GM12801 (cell line): ENCODE measurements around the gene ZNF609.

Experiments used
- TF ChIP-seq, protein P1 (sequence below): IDR thresholded peaks from one replicate; pipeline ENCODE4 v1.5.1; 2011; ENCODE audit warnings: control low read depth; ENCODE audit not compliant: insufficient read length; ENCODE audit errors: extremely low read depth

Gene ZNF609

DNA sequence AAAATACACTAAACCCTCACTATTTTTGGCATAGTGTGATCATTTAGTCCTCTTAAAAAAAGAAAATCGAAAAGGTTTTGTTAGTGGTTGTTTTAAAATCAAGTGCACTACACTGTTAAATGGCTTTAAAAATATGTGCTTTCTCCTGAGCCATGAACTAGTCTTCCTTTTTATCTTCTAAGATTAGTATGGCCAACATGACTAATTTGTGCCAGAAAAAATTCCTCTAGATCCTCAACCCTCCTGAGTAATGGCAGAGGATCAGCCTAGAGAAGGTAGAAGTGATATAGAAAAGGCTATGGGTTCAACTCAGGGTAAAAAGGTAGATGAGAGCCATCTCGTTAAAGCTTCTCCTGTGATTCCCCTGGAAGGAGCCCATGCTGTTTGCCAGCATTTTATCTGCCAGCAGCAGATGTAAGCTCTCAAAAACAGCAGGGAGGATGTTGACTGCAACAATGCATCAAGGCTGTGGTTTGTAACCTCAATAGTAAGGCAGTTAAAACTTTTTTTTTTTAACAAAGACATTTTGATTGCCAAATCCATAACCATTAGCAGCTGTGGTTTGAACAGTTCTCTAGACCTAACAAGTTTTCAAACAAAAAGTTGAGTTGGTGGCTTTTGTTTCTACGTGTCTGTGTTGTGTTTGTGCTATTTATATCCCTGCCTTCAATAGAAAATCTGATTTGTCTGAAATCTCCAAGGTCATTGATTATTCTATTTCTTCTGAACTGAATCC lies 30.2 kb upstream of the ZNF609 start:
- TF ChIP-seq, protein P1, sequence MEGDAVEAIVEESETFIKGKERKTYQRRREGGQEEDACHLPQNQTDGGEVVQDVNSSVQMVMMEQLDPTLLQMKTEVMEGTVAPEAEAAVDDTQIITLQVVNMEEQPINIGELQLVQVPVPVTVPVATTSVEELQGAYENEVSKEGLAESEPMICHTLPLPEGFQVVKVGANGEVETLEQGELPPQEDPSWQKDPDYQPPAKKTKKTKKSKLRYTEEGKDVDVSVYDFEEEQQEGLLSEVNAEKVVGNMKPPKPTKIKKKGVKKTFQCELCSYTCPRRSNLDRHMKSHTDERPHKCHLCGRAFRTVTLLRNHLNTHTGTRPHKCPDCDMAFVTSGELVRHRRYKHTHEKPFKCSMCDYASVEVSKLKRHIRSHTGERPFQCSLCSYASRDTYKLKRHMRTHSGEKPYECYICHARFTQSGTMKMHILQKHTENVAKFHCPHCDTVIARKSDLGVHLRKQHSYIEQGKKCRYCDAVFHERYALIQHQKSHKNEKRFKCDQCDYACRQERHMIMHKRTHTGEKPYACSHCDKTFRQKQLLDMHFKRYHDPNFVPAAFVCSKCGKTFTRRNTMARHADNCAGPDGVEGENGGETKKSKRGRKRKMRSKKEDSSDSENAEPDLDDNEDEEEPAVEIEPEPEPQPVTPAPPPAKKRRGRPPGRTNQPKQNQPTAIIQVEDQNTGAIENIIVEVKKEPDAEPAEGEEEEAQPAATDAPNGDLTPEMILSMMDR, result no peak

DNA sequence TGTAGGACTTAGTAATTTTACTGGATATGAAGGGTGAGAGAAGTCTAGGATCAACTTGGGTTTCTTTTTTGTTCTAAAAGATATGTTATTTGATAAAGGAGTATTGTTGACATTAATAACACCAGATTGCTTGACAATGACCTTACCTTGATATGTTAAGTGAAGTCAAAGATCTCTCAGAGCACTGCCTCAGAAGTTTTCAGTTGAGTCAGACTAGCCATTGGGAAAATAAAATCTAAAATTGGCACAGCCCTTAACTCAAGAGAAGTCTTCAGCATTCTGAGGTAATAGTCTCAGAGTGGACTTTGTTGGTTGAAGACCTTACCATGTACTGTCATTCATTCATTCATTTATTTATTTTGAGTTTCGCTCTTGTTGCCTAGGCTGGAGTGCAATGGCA lies 22.4 kb upstream of the ZNF609 start:
- TF ChIP-seq, protein P1, result no peak

DNA sequence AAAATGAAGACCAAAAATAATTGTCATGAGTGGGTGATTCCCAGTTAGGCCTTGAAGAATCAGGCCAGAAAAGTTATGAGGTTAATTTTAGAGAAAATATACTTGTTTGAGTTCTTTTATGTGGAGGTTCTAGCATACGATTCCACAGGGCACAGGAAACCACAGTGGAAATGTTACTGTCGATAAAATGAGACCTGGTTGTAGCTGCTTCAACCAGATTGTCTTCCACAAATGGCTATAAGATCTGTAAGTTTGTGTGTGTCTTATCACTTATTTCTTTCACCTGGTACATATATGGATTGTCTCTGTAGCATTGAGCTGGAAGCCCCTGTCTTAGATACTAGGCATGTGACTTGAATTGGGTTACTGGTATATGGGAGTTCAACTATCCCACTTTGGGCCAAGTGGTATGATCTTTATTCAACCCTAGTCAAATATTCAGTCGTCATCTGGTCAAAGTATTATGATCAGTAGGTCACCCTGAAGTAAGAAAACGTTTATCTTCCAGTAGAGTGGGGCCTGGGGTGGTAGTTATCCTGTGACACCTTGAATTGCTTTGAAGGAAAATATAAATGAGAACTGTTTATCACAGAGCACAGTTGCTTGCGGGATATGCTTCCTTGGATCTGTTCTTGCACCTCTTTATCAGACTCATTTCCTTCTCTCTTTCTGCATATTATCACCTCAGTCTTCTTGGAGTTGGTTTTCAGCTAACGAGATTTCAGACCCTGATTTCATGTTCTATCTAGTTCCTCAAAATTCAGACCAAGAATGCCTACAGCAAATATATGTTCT lies 21.5 kb upstream of the ZNF609 start:
- TF ChIP-seq, protein P1, result no peak

DNA sequence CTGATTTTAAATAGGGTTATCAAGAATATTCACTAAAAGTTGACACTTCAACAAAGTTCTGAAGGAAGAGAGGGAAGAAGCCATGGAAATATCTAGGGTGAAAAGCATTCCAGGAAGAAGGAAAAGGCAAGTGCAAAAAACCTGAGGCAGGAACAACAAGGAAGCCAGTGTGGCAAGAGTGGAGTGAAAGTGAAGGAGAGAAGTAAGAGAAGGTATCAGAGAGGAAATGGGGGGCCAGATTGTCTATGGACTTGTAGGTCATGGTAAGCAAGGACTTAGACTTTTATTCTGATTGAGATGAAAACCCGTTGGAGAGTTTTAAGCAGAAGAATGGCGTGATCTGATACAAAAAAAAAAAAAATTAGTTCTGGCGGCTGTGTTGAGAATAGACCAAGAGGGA lies 18.5 kb upstream of the ZNF609 start:
- TF ChIP-seq, protein P1, result no peak

DNA sequence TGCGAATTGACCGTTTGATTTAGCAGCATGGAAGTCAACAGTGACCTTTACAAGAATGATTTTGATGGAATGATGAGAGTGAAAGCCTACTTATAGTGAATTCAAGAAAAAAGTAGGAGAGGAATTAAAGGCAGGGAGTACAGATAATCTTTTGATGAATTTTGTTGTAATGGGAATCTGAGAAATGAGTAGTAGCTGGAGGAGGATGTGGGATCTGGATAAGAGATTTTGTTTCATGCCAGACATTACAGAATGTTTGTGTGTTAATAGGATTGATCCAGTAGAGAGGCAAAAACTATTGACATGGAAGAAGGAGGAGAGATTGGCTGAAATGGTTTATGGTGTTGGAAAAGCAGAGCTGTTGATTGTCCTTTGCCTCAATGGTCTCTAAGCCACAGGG lies 17.4 kb upstream of the ZNF609 start:
- TF ChIP-seq, protein P1, result no peak

DNA sequence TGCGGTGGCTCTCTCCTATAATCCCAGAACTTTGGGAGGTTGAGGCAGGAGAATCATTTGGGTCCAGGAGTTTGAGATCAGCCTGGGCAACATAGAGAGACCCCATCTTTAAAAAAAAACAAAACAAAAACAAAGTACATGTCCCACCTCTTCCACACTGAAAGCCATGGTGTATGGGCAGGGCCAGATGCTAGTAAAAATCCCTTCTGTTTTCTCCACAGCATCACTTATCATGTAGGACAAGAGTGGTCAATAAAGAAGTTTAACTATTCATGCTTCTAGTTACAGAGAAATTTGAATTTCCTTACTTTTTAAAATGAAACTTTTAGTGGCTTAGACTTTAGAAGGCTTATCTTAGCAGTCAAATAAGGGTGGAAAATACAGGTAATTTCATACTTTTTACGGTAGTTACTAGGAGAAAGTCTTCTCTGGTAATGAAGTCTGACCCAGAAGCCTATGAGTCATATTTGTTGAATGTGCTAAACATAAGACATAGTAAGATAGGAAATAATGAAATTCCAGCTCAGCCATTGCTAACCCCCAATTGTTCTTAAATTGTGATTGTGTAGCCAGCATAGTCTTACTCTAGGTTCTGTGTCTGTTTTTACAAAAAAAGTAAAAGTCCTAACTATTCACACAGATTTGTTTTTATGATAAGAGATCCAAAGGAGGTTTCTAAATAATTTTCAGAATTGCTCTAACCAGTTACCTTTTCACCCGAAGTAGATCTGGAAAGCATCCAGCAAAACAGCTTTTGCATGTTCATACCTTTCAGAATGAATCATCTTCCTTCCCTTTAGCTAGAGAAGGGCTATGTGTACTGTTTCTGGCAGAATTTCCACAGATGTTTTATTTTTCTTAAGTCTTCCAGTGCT lies 16.4 kb upstream of the ZNF609 start:
- TF ChIP-seq, protein P1, result no peak

DNA sequence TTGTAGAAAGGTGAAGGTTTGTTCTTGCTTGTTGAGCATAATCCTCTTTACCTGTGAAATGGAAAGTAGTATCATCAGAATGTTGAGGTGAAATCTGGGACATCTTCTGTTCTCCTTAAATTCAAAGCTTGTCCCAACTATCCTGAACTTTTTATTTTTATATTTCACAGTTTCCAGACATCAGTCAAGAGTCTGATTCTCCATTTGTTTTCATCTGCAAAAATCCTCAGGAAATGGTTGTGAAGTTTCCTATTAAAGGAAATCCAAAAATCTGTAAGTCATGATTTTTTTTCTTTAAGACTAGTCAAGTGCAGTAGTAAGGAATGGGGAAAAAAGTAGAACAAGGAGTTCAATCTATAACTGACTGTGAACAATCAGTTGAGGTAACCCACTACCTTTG lies 15.5 kb upstream of the ZNF609 start:
- TF ChIP-seq, protein P1, result no peak
